Activated CD4-positive, alpha-beta T cell treated with anti-CD3 and anti-CD28 coated beads for 4 hours (primary cell): Measurements from ENCODE around the gene NMRAL1.
A peak's percentile ranks its signal among the peaks of the same experiment; 100 is the strongest.

Experiments used
- DNase-seq, 2 donors: peaks; one replicate each; pipeline ENCODE4 v3.0.0-alpha.2; 2020

NMRAL1 gene

DNA sequence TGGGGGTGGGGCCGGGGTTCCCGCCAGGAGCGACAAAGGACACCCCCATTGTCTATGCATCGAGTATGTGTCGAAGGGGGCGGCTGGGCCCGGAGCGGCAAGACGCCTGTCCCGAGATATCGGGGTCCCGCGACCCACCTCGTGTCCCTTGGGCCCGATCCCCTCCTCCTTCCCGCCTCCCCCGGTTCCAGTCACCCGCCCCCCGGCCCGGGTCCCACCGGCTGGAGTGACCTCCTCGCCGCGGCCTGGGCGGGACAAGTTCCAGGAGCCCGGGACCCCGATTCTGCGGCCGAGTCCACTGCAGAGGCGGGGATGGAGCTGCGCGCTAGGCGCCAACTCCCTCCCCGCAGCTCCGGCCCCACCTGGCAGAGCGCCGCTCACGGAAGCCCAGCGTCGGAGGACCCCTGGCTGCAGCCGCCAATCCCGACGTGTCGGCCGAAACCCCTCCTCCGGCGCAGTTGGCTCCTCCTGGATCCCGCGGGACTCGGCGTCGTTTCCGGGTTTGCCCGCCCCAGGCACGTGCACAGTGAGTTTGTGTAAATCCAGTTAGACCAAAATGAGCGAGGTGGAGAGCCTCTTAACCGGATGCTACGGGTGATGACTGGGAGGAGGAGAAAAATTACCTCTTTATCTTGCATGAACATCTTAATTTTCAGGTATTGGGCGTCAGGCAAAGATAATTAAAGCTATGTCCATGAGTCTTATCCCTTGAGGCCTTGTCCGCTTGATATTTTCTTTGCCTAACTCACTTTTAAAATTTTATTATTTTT, at the start of gene NMRAL1:
TSS of gene NMRAL1 (minus strand) at position 434 of the 770 bp plus-strand sequence. CDS start 493 bp downstream, outside the sequence.
- DNase-seq: peak; percentile 63 to 76

GRCh38 chr16:4523686-4524085, 49.3 kb upstream of the NMRAL1 start:
- DNase-seq: no peak

GRCh38 chr16:4522051-4522581, 47.7 kb upstream of the NMRAL1 start:
- DNase-seq: no peak

- no peak for DNase-seq
Measured at GRCh38 chr16:4520913-4521312, 46.5 kb upstream of the NMRAL1 start.

GRCh38 chr16:4519274-4520058, 45.0 kb upstream of the NMRAL1 start:
- no peak for DNase-seq

DNA sequence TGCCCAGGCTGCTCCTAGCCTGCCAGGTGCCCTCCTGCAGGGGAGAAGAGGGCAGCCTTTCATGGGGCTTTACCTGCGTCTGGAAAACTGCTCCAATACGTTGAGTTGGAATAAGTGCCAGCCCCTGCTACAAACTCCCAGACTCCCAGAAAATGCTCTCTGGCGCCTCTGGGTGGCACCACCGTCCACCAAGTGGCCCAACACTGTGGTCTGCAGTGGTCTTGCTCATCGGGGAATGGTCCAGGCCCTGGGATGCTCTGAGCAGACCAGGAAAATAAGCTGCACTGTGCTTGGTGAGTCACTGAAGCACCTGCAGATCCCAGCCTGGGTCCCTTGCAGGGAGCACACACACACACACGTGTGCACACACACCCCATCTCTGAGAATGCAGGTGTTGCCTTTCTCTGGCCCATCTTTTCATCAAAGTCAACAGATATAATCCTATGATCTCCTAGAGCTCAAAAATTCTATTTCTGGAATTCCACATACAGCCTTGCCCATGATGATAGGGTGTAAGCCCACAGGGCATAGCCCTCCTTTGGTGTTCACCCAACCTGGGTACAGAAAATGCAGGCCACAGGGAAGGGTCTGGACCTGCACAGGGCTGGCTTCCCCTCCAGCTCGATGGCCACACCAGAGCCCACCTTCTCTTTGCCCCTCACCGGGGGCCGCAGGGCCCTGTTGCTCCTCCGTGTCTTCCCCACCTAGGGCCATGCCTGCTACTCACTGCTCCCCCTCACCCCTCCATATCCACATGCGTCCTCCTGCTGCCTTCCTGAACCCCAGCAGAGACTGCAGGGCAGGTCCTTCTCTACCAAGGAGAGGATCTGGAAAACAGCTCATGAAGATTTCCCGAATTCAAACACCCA, 43.6 kb upstream of the NMRAL1 start:
- no peak for DNase-seq

- DNase-seq: no peak
Measured at GRCh38 chr16:4515611-4516233, 41.3 kb upstream of the NMRAL1 start.

- no peak for DNase-seq
Measured at GRCh38 chr16:4514606-4515005, 40.2 kb upstream of the NMRAL1 start.

- no peak for DNase-seq
Measured at GRCh38 chr16:4513881-4514280, 39.5 kb upstream of the NMRAL1 start.

DNA sequence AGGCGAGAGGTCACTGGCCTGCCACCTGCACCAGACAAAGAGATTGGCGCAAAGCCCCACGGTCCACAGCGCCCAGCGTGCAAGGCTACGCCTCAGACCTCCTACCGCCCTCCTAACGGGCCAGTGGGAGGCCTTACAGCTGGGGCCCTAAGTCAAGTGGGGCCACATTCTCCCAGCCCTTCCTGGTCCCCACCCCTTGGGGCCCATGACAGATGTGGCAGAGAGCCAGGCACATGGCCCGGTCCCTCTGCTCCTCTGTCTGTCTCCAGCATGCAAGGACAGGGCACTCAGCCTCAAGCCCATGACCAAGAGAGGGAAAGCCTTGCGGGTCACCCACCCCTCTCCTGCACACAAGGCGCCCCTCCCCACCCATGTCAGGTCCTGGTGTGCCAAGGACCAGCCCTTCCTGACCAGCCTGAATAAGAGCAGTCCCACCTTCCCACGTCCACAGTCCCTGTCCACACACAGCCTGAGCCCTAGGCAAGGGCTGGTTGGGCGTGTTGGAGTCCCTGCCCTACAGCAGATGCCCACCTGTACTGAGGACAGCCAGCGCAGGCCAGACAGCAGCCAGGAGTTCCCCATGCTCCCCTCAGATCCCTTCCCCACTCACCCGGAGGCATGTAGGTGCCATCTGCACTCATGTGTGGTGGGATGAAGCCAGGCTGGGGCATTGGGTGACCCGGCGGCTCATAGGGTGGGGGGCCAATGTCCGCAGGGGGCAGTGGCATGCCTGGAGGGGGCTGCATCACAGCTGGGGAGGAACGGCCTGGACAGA, 38.8 kb upstream of the NMRAL1 start:
- no peak for DNase-seq

GRCh38 chr16:4512473-4512872, 38.0 kb upstream of the NMRAL1 start:
- no peak for DNase-seq

- DNase-seq: no peak
Measured at GRCh38 chr16:4511441-4512082, 37.1 kb upstream of the NMRAL1 start.

DNA sequence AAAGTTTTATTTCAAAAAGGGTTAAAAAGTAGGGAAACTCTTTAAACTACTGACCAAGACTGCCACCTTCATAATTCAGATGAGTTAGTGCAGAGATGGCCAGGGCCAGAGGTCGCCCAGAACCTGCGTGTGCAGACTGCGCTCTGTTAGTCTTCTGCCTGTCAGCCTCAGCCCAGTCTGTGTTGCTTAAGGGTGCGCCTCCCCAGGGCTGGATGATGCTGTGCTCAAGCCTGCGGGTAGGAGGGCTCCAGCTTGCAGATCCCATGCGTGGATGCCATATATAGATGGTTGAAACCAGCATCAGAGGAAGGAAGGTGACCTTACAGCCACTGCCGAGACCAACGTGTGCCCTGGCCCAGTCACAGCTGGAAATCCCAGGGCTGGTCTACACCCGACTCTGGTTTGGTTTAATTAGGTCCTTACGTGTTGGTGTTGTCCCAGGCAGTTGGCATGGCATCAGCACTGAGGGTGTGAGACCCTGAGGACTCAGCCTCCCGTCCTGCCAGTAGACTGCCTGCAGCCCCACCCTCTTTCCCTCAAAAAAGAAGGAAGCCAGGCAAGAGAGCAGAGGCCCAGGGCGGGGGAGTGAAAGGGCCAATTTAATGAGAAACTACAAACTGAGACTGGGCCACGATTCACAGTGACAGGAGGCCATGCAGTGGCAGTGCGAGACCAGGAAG, 36.5 kb upstream of the NMRAL1 start:
- DNase-seq: no peak

- DNase-seq: no peak
Measured at GRCh38 chr16:4510131-4510530, 35.7 kb upstream of the NMRAL1 start.

DNA sequence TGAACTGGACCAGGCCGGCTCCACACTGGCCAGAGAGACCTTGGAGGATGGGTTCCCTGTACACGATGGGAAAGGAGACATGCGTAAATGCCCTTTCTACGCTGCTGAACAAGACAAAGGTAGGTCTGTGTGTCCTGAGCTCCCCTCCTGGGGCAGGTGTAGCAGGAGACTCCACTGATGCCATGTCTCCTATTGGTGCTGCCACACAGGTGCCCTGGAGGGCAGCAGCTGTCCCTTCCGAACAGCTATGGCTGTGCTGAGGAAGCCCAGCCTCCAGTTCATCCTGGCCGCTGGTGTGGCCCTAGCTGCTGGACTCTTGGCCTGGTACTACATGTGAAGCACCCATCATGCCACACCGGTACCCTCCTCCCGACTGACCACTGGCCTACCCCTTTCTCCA, 35.0 kb upstream of the NMRAL1 start:
- DNase-seq: no peak

DNA sequence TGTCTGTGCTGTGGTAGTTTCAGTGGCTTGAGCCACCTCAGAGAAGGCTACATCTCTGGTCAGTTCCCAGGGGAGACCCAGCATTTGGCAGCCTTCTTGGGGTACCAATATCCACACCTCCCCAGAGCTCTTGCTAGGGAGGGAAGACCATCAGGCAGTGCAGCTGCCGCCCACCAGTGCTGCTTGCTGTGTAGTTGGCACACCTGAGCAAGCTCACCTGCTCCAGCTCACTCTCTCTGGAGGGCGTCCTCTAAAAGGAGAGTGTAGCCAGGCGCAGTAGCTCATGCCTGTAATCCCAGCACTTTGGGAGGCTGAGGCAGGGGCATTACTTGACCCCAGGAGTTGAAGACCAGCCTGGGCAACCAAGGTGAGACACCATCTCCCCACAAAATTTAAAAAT, 34.4 kb upstream of the NMRAL1 start:
- no peak for DNase-seq

DNA sequence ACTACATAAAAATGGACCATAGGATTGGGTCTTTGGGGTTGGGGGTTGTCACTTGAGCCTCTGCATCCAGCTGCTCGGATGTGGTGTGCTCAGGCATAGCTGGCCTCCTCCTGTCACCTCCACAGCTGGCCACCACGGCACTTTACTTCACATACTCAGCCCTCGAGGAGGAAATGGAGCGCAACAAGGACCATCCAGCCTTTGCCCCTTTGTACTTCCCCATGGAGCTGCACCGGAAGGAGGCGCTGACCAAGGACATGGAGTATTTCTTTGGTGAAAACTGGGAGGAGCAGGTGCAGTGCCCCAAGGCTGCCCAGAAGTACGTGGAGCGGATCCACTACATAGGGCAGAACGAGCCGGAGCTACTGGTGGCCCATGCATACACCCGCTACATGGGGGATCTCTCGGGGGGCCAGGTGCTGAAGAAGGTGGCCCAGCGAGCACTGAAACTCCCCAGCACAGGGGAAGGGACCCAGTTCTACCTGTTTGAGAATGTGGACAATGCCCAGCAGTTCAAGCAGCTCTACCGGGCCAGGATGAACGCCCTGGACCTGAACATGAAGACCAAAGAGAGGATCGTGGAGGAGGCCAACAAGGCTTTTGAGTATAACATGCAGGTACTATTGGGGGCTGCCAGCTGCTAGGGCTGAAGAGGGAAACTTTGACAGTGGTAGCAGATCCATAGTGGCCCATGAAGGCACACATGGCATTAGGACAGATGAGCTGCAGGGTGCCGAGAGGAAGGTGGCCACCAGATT, 33.3 kb upstream of the NMRAL1 start:
- DNase-seq: no peak

DNA sequence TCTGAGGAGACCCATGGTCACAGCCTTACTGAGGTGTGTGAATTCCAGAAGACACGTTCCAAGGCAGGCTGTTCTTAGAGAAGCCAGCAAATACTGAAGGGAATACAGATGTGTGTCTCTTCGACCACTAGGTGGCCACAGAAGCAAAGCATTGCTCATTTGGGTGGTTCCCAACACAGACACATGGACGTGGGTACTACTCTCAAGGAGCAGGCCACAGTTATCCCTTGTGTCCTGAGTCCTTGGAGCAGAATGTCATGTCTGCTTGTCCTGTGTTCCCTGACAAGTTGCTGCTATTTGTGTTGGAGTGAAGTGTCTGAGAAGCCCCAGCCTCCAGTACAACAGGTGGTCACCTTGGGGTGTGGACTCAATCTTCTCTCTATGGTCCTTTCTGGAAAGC, 32.0 kb upstream of the NMRAL1 start:
- peak; percentile 57 to 68 for DNase-seq

GRCh38 chr16:4505356-4506147, 31.1 kb upstream of the NMRAL1 start:
- DNase-seq: peak; percentile 68 to 71
